Measurements from ENCODE around the gene UST. TPM values are rescaled to one million over a fixed set of nuclear protein-coding genes. Genes with fewer than 3 reads are reported as not detected.

Gene UST
- total RNA-seq, 4 donors from 2014 or later: 16.7 to 19.5 (median 18.1) TPM

DNA sequence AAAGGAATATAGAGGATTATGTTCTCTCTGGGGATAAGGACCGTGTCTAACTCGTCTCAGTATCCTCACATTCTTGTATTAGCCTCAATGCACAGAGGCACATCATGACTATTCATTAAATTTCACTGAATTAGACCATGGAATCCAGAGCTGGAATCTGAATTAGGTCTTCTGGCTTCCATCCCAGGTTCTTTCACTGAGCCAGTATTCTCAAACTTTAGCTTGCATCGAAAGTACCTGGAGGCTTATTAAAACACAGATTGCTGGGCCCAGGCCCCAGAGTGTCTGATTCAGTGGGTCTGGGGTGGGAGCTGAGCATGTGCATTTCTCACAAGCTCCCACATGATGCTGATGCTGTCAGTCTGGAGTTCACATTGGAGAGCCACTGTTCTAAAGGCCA is 142.0 kb downstream of the UST start:
- H3K4me3 ChIP-seq: no peak overlapping the region
- TF ChIP-seq POLR2AphosphoS5 (IDR thresholded peaks at IDR 0.05) (no peak), EP300 (IDR thresholded peaks at IDR 0.05) (no peak), POLR2A (IDR thresholded peaks at IDR 0.05) (no peak)
- TF ChIP-seq, protein P1, sequence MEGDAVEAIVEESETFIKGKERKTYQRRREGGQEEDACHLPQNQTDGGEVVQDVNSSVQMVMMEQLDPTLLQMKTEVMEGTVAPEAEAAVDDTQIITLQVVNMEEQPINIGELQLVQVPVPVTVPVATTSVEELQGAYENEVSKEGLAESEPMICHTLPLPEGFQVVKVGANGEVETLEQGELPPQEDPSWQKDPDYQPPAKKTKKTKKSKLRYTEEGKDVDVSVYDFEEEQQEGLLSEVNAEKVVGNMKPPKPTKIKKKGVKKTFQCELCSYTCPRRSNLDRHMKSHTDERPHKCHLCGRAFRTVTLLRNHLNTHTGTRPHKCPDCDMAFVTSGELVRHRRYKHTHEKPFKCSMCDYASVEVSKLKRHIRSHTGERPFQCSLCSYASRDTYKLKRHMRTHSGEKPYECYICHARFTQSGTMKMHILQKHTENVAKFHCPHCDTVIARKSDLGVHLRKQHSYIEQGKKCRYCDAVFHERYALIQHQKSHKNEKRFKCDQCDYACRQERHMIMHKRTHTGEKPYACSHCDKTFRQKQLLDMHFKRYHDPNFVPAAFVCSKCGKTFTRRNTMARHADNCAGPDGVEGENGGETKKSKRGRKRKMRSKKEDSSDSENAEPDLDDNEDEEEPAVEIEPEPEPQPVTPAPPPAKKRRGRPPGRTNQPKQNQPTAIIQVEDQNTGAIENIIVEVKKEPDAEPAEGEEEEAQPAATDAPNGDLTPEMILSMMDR (IDR thresholded peaks at IDR 0.05): no peak
- no peak for DNase-seq (ENCODE audit: low spot score in 2 of 2)
- no peaks in the 10 kb centered on the region for H3K9me3 ChIP-seq
- no peak overlapping the region for H3K27ac ChIP-seq
- WGBS: 34% methylated on average over 3 of the region's 3 CpGs
- peaks cover 54% of the 10 kb centered on the region for H3K4me1 ChIP-seq
- no peaks in the 10 kb centered on the region for H3K36me3 ChIP-seq
- no peaks in the 10 kb centered on the region for H3K27me3 ChIP-seq

DNA sequence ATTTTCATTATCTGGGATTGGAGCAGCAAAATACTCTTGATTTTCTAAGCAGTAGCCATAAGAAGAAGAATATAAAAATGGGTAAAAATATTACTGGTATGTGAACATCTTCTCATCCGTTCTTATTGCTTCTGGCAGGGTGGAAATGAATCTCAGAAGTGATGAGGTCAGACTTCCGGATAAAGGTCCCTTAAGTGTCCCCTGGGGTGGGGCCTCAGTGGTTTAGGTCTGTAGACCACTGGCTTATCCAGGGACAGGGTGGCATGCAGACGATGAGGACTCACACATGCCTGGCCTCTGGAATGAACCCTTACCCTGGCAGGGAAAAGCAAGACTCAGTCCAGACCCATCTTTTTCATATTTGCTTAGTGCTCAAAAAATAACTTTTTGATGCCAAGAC is 143.3 kb downstream of the UST start:
- 67% methylated on average over 3 of the region's 3 CpGs for WGBS
- DNase-seq (ENCODE audit: low spot score in 2 of 2): no peak
- H3K4me3 ChIP-seq: no peak overlapping the region
- no peaks in the 10 kb centered on the region for H3K36me3 ChIP-seq
- H3K4me1 ChIP-seq: peaks cover 48% of the 10 kb centered on the region
- H3K9me3 ChIP-seq: no peaks in the 10 kb centered on the region
- peak overlapping the region; percentile 60 for H3K27ac ChIP-seq
- TF ChIP-seq, protein P1 (IDR thresholded peaks at IDR 0.05): no peak
- TF ChIP-seq EP300 (IDR thresholded peaks at IDR 0.05) (no peak), POLR2A (IDR thresholded peaks at IDR 0.05) (no peak), POLR2AphosphoS5 (IDR thresholded peaks at IDR 0.05) (no peak)
- H3K27me3 ChIP-seq: no peaks in the 10 kb centered on the region

DNA sequence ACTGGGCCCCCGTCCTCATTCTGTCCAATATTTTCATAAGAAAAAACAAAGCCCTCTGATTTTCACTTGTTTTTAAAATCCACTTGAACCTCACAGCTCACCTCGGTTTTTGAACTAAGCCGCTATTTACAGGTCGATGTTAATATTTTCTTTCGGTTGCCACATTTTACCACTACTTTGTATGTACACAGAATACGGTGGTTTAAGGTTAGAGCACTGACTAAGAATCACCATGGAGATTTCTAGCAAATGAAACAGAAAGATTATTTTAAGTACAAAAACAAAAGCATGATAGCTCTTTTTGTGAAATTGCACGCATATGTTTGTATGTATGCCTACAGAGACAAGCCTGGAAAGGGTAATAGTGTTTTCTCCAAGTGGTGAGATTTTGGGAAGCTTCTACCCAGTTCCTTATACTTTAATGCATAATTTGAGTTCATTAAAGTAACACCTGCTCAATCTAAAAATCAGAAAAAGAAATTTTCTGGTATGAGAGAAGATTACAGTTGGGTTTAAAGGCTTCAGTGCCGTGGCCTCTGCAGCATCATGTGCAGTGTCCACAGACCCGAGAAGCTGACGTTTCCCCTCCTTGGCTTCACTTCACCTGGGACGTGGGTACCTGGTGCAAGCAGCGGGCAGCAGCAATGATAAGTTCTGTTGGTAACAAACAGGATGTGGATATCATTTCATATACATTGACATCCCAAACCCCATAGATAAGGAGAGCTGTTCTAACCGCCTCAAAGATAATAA is 144.0 kb downstream of the UST start:
- 69% methylated on average over 13 of the region's 13 CpGs for WGBS
- DNase-seq (ENCODE audit: low spot score in 2 of 2): no peak

DNA sequence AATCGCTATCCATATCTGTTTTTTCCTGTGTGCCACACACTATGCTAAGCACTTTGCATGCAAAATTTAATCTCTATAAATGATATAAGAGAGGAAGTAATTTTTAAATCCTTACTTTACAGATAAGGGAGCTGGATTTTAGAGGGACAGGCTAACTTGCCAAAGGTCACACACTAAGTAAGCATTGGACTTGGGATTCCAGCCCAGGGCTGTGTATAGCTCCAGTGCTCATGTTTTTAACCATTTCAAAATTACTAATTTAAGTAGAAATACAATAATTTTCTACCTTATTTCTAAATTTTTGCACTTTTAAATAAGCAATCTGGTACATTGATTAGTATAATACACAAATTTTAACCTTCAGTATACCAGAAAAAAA is 144.6 kb downstream of the UST start:
- Histone ChIP-seq H3K4me3 (no peak overlapping the region), H3K4me1 (peaks cover 38% of the 10 kb centered on the region), H3K27ac (no peak overlapping the region), H3K36me3 (no peaks in the 10 kb centered on the region), H3K9me3 (no peaks in the 10 kb centered on the region), H3K27me3 (no peaks in the 10 kb centered on the region)
- no peak for DNase-seq (ENCODE audit: low spot score in 2 of 2)
- 97% methylated on average over 1 of the region's 1 CpG for WGBS
- TF ChIP-seq EP300 (IDR thresholded peaks at IDR 0.05) (no peak), POLR2AphosphoS5 (IDR thresholded peaks at IDR 0.05) (no peak), POLR2A (IDR thresholded peaks at IDR 0.05) (no peak)
- TF ChIP-seq, protein P1 (IDR thresholded peaks at IDR 0.05): no peak

More for the DNA sequence above, 144.0 kb downstream of the UST start:
- peak overlapping the region; percentile 60 for H3K27ac ChIP-seq
- TF ChIP-seq, protein P1 (IDR thresholded peaks at IDR 0.05): no peak
- TF ChIP-seq POLR2A (IDR thresholded peaks at IDR 0.05) (no peak), EP300 (IDR thresholded peaks at IDR 0.05) (no peak), POLR2AphosphoS5 (IDR thresholded peaks at IDR 0.05) (no peak)
- H3K9me3 ChIP-seq: no peaks in the 10 kb centered on the region
- H3K4me3 ChIP-seq: no peak overlapping the region
- no peaks in the 10 kb centered on the region for H3K27me3 ChIP-seq
- peaks cover 42% of the 10 kb centered on the region for H3K4me1 ChIP-seq
- H3K36me3 ChIP-seq: no peaks in the 10 kb centered on the region

DNA sequence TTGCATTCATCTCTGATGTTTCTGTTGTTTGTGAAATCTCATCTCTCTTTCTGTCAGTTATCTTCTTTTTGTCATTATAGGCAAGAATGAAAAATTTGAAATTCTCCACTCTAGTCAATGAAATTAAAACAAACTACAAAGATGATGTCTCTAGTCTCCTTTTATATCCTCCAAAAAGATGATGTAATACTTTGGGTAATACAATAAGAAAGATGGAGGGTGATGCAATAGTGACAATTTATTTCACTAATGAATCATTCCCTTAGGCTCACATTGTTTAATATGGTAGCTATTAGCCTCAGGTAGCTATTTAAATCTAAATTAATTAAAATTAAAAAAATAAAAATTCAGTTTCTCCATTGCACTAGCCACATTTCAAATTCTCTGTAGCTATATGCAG is 145.4 kb downstream of the UST start:
- peaks cover 29% of the 10 kb centered on the region for H3K4me1 ChIP-seq
- H3K27ac ChIP-seq: no peak overlapping the region
- no peak for DNase-seq (ENCODE audit: low spot score in 2 of 2)
- H3K9me3 ChIP-seq: no peaks in the 10 kb centered on the region
- TF ChIP-seq, protein P1 (IDR thresholded peaks at IDR 0.05): no peak
- no peak for TF ChIP-seq EP300 (IDR thresholded peaks at IDR 0.05)
- no peak for TF ChIP-seq POLR2A (IDR thresholded peaks at IDR 0.05)
- TF ChIP-seq POLR2AphosphoS5 (IDR thresholded peaks at IDR 0.05): no peak
- H3K27me3 ChIP-seq: no peaks in the 10 kb centered on the region
- no peaks in the 10 kb centered on the region for H3K36me3 ChIP-seq
- no peak overlapping the region for H3K4me3 ChIP-seq
